SK-N-SH (cell line): ENCODE results near the gene P2RY1.

ENCODE experiments used
- CHD2 ChIP-seq: fragments of 150-350 bp; IDR thresholded peaks from 2 replicates; pipeline ENCODE4 v1.6.1; 2018; ENCODE audit warnings: low read length; ENCODE audit not compliant: partially characterized antibody
- EP300 ChIP-seq, 2 experiments: IDR thresholded peaks; 2 replicates each; pipeline versions ENCODE4 v1.4.0 to v1.6.1; 2012; ENCODE audit warnings: borderline replicate concordance in 1 of 2, low read depth in 1 of 2, low read length in 1 of 2
- EZH2phosphoT487 ChIP-seq: fragments of 200-600 bp; sonication (generic); IDR thresholded peaks from 2 replicates; pipeline ENCODE4 v1.6.1; 2017; ENCODE audit warnings: low read depth, mixed run types, mild to moderate bottlenecking, antibody characterized with exemption, moderate library complexity, borderline replicate concordance
- FOXJ3 ChIP-seq: sonication (generic); formaldehyde crosslinking; IDR thresholded peaks from 2 replicates; pipeline ENCODE4 v1.5.1; 2020; ENCODE audit warnings: mild to moderate bottlenecking, missing genetic modification reagents
- FOXM1 ChIP-seq: IDR thresholded peaks from 2 replicates; pipeline ENCODE4 v1.4.0; 2012; ENCODE audit warnings: low read depth, mild to moderate bottlenecking
- NRF1 ChIP-seq: IDR thresholded peaks from 2 replicates; pipeline ENCODE4 v1.6.1; 2012; ENCODE audit warnings: low read depth, mild to moderate bottlenecking, low read length
- POLR2AphosphoS5 ChIP-seq: IDR thresholded peaks from 2 replicates; pipeline ENCODE4 v1.6.1; 2012; ENCODE audit warnings: low read depth, low read length
- RFX5 ChIP-seq: IDR thresholded peaks from 2 replicates; pipeline ENCODE4 v1.6.1; 2012; ENCODE audit warnings: mild to moderate bottlenecking, improper control_type of control experiment, low read length
- TAF1 ChIP-seq: IDR thresholded peaks from 2 replicates; pipeline ENCODE4 v1.6.1; 2012; ENCODE audit warnings: low read depth, mild to moderate bottlenecking, low read length, moderate library complexity, borderline replicate concordance
- TEAD4 ChIP-seq: IDR thresholded peaks from 2 replicates; pipeline ENCODE4 v1.4.0; 2012; ENCODE audit warnings: mild to moderate bottlenecking, borderline replicate concordance; ENCODE audit not compliant: insufficient read depth
- TF ChIP-seq, protein P1 (sequence below): fragments of 200-600 bp; sonication (generic); IDR thresholded peaks from 2 replicates; pipeline ENCODE4 v1.6.1; 2017; ENCODE audit warnings: antibody characterized with exemption, mild to moderate bottlenecking, moderate library complexity
- TF ChIP-seq, protein P2 (sequence below): IDR thresholded peaks from 2 replicates; pipeline ENCODE4 v1.4.0; 2012; ENCODE audit warnings: low read depth
- TF ChIP-seq, protein P3 (sequence below): IDR thresholded peaks from 2 replicates; pipeline ENCODE4 v1.4.0; 2012; ENCODE audit warnings: low read depth, borderline replicate concordance
- TF ChIP-seq, protein P4 (sequence below): IDR thresholded peaks from 2 replicates; pipeline ENCODE4 v1.6.1; 2012; ENCODE audit warnings: mild to moderate bottlenecking, low read depth, low read length, moderate library complexity

DNA sequence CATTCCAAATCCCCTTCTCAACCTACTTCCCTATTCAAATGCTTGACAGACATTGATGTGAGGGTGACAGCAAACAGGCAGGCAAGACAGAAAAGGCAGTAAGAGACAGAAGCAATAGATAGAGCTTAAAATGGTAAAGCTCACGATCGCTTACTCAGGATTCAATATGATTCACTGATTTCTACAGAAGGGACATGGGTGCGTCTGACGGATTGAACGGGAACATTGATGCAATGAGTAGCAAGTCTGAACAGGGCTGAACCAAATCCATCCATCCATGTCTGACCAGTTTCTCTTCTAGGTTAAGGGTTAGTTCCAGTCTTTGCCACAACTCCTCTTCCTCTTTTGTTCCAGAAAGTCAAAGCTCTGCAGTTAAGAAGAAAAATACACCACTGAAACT is 35.1 kb downstream of the P2RY1 start:
- TF ChIP-seq, protein P1, sequence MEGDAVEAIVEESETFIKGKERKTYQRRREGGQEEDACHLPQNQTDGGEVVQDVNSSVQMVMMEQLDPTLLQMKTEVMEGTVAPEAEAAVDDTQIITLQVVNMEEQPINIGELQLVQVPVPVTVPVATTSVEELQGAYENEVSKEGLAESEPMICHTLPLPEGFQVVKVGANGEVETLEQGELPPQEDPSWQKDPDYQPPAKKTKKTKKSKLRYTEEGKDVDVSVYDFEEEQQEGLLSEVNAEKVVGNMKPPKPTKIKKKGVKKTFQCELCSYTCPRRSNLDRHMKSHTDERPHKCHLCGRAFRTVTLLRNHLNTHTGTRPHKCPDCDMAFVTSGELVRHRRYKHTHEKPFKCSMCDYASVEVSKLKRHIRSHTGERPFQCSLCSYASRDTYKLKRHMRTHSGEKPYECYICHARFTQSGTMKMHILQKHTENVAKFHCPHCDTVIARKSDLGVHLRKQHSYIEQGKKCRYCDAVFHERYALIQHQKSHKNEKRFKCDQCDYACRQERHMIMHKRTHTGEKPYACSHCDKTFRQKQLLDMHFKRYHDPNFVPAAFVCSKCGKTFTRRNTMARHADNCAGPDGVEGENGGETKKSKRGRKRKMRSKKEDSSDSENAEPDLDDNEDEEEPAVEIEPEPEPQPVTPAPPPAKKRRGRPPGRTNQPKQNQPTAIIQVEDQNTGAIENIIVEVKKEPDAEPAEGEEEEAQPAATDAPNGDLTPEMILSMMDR, result no peak
- TF ChIP-seq, protein P2, sequence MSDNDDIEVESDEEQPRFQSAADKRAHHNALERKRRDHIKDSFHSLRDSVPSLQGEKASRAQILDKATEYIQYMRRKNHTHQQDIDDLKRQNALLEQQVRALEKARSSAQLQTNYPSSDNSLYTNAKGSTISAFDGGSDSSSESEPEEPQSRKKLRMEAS, result no peak
- TF ChIP-seq, protein P3, sequence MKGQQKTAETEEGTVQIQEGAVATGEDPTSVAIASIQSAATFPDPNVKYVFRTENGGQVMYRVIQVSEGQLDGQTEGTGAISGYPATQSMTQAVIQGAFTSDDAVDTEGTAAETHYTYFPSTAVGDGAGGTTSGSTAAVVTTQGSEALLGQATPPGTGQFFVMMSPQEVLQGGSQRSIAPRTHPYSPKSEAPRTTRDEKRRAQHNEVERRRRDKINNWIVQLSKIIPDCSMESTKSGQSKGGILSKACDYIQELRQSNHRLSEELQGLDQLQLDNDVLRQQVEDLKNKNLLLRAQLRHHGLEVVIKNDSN, result no peak
- TF ChIP-seq EP300 (IDR thresholded peaks at IDR 0.05; ENCODE audit: borderline replicate concordance in 1 of 2, low read depth in 1 of 2, low read length in 1 of 2) (no peak), TEAD4 (no peak), EZH2phosphoT487 (no peak), TAF1 (no peak), FOXJ3 (CRISPR knock-in tag) (no peak), CHD2 (no peak), NRF1 (no peak), POLR2AphosphoS5 (no peak), RFX5 (no peak), FOXM1 (no peak)
- TF ChIP-seq, protein P4, sequence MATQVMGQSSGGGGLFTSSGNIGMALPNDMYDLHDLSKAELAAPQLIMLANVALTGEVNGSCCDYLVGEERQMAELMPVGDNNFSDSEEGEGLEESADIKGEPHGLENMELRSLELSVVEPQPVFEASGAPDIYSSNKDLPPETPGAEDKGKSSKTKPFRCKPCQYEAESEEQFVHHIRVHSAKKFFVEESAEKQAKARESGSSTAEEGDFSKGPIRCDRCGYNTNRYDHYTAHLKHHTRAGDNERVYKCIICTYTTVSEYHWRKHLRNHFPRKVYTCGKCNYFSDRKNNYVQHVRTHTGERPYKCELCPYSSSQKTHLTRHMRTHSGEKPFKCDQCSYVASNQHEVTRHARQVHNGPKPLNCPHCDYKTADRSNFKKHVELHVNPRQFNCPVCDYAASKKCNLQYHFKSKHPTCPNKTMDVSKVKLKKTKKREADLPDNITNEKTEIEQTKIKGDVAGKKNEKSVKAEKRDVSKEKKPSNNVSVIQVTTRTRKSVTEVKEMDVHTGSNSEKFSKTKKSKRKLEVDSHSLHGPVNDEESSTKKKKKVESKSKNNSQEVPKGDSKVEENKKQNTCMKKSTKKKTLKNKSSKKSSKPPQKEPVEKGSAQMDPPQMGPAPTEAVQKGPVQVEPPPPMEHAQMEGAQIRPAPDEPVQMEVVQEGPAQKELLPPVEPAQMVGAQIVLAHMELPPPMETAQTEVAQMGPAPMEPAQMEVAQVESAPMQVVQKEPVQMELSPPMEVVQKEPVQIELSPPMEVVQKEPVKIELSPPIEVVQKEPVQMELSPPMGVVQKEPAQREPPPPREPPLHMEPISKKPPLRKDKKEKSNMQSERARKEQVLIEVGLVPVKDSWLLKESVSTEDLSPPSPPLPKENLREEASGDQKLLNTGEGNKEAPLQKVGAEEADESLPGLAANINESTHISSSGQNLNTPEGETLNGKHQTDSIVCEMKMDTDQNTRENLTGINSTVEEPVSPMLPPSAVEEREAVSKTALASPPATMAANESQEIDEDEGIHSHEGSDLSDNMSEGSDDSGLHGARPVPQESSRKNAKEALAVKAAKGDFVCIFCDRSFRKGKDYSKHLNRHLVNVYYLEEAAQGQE, result no peak
